SK-N-SH (cell line): ENCODE measurements around the gene RHOT2. TPM values are rescaled to one million over a fixed set of nuclear protein-coding genes. Genes with fewer than 3 reads are reported as not detected.

Source experiments
- CTCF ChIA-PET: fragments of 300-600, 350-600 bp; formaldehyde crosslinking; extraction: SDS; loops from one replicate; lab custom pipeline; 2021; lab: Yijun Ruan, JAX
- POLR2A ChIA-PET: fragments of 350-600 bp; sonication (Branson Sonifier 250); formaldehyde crosslinking; extraction: SDS; loops from one replicate; lab custom pipeline; 2020; ENCODE audit warnings: antibody characterized with exemption, inconsistent platforms; lab: Yijun Ruan, JAX
- DNase-seq: peaks from one replicate; pipeline ENCODE4 v3.0.0; 2012
- H2AFZ ChIP-seq: fragments of 200-600 bp; sonication (generic); 2 replicates; pipeline ENCODE4 v1.8.1; 2016; ENCODE audit warnings: antibody characterized with exemption, mild to moderate bottlenecking, low read depth
- H3F3A ChIP-seq: fragments of 200-600 bp; sonication (generic); replicated peaks from 2 replicates; pipeline ENCODE3; 2016; ENCODE audit warnings: antibody characterized with exemption, mild to moderate bottlenecking; ENCODE audit not compliant: insufficient read depth
- H3K27ac ChIP-seq, 2 experiments: fragments of 200-500 bp in 1 of 2; fragments of 200-600 bp in 1 of 2; sonication (Bioruptor generic) in 1 of 2; sonication (generic), shearing (Covaris generic) in 1 of 2; 2 replicates each; pipeline versions ENCODE4 v1.5.1 to v1.6.1; 2014 to 2016; ENCODE audit warnings: low read depth in 2 of 2, inconsistent platforms in 1 of 2, low read length in 1 of 2, mild to moderate bottlenecking in 1 of 2, mixed read lengths in 1 of 2
- H3K27me3 ChIP-seq: fragments of 200-600 bp; sonication (generic), shearing (Covaris generic); 2 replicates; pipeline ENCODE4 v1.6.1; 2016; ENCODE audit warnings: mixed run types; ENCODE audit not compliant: insufficient read depth
- H3K36me3 ChIP-seq, 2 experiments: fragments of 200-500 bp in 1 of 2; fragments of 200-600 bp in 1 of 2; sonication (Bioruptor generic) in 1 of 2; sonication (generic) in 1 of 2; replicated peaks in 1 of 2; 2 replicates each; pipeline versions ENCODE3 to v1.5.1; 2014 to 2016; ENCODE audit warnings: low read length in 1 of 2, mild to moderate bottlenecking in 1 of 2; ENCODE audit not compliant: insufficient read depth in 2 of 2, control insufficient read depth in 1 of 2
- H3K4me1 ChIP-seq, 2 experiments: fragments of 200-500 bp in 1 of 2; fragments of 200-600 bp in 1 of 2; sonication (Bioruptor generic) in 1 of 2; sonication (generic), shearing (Covaris generic) in 1 of 2; 2 replicates each; pipeline versions ENCODE4 v1.5.1 to v1.6.1; 2014 to 2016; ENCODE audit warnings: low read depth in 1 of 2, low read length in 1 of 2, mixed run types in 1 of 2; ENCODE audit not compliant: insufficient read depth in 2 of 2, control insufficient read depth in 1 of 2
- H3K4me2 ChIP-seq: fragments of 200-600 bp; sonication (generic), shearing (Covaris generic); 2 replicates; pipeline ENCODE4 v1.6.1; 2017; ENCODE audit warnings: mixed run types
- H3K4me3 ChIP-seq, 2 experiments: fragments of 200-500 bp in 1 of 2; fragments of 200-600 bp in 1 of 2; sonication (Bioruptor generic) in 1 of 2; sonication (generic), shearing (Covaris generic) in 1 of 2; 2 replicates each; pipeline versions ENCODE4 v1.5.1 to v1.8.1; 2014 to 2016; ENCODE audit warnings: low read depth in 2 of 2, inconsistent platforms in 1 of 2, low read length in 1 of 2, mild to moderate bottlenecking in 1 of 2, mixed read lengths in 1 of 2, moderate library complexity in 1 of 2
- H3K79me2 ChIP-seq: fragments of 200-600 bp; sonication (generic); 2 replicates; pipeline ENCODE4 v1.8.1; 2017; ENCODE audit warnings: mild to moderate bottlenecking; ENCODE audit not compliant: insufficient read depth
- H3K9ac ChIP-seq: fragments of 200-600 bp; sonication (generic); 2 replicates; pipeline ENCODE4 v1.6.1; 2017; ENCODE audit warnings: mixed run types
- H3K9me2 ChIP-seq: fragments of 200-600 bp; sonication (generic); 2 replicates; pipeline ENCODE4 v1.6.1; 2017; ENCODE audit warnings: mixed run types
- H3K9me3 ChIP-seq: fragments of 200-600 bp; sonication (generic); 2 replicates; pipeline ENCODE4 v1.6.1; 2017; ENCODE audit warnings: mixed run types, mild to moderate bottlenecking, moderate library complexity
- H4K20me1 ChIP-seq: fragments of 200-600 bp; sonication (generic); 2 replicates; pipeline ENCODE4 v1.6.1; 2017; ENCODE audit warnings: mild to moderate bottlenecking, mixed run types; ENCODE audit not compliant: insufficient read depth
- CHD2 ChIP-seq: fragments of 150-350 bp; IDR thresholded peaks from 2 replicates; pipeline ENCODE4 v1.6.1; 2018; ENCODE audit warnings: low read length; ENCODE audit not compliant: partially characterized antibody
- EP300 ChIP-seq, 2 experiments: IDR thresholded peaks; 2 replicates each; pipeline versions ENCODE4 v1.4.0 to v1.6.1; 2012; ENCODE audit warnings: borderline replicate concordance in 1 of 2, low read depth in 1 of 2, low read length in 1 of 2
- EZH2phosphoT487 ChIP-seq: fragments of 200-600 bp; sonication (generic); IDR thresholded peaks from 2 replicates; pipeline ENCODE4 v1.6.1; 2017; ENCODE audit warnings: low read depth, mixed run types, mild to moderate bottlenecking, antibody characterized with exemption, moderate library complexity, borderline replicate concordance
- FOSL2 ChIP-seq: IDR thresholded peaks from 2 replicates; pipeline ENCODE4 v1.4.0; 2012; ENCODE audit warnings: low read depth, mild to moderate bottlenecking, moderate library complexity, borderline replicate concordance
- FOXM1 ChIP-seq: IDR thresholded peaks from 2 replicates; pipeline ENCODE4 v1.4.0; 2012; ENCODE audit warnings: low read depth, mild to moderate bottlenecking
- GATA2 ChIP-seq: sonication (generic); formaldehyde crosslinking; IDR thresholded peaks from 2 replicates; pipeline ENCODE4 v1.5.0; 2020; ENCODE audit warnings: mild to moderate bottlenecking, missing genetic modification reagents
- JUND ChIP-seq: IDR thresholded peaks from 2 replicates; pipeline ENCODE4 v1.4.0; 2012
- MAX ChIP-seq: IDR thresholded peaks from 2 replicates; pipeline ENCODE4 v1.4.0; 2012; ENCODE audit warnings: low read depth
- MXI1 ChIP-seq: IDR thresholded peaks from 2 replicates; pipeline ENCODE4 v1.6.1; 2012; ENCODE audit warnings: mild to moderate bottlenecking, low read depth, low read length, improper control_type of control experiment
- POLR2AphosphoS5 ChIP-seq: IDR thresholded peaks from 2 replicates; pipeline ENCODE4 v1.6.1; 2012; ENCODE audit warnings: low read depth, low read length
- RCOR1 ChIP-seq: fragments of 150-350 bp; IDR thresholded peaks from 2 replicates; pipeline ENCODE4 v1.6.1; 2017; ENCODE audit warnings: antibody characterized with exemption, low read length
- USF1 ChIP-seq: IDR thresholded peaks from 2 replicates; pipeline ENCODE4 v1.4.0; 2012; ENCODE audit warnings: low read depth, borderline replicate concordance
- ZBTB33 ChIP-seq: IDR thresholded peaks from 2 replicates; pipeline ENCODE4 v1.4.0; 2012; ENCODE audit warnings: low read depth, borderline replicate concordance
- WGBS: methylation state at CpG from one replicate; pipeline ENCODE4 v1.1.6; 2017; ENCODE audit warnings: low lambda C conversion rate; 5-methylcytosine and 5-hydroxymethylcytosine counted together
- polyA plus RNA-seq, 3 experiments: library from polyadenylated mRNA; depleted of rRNA; stranded (reverse); fragments of >200 nt; gene quantifications; 2 replicates each; pipeline ENCODE4 v1.2.3, GENCODE V29; 2012

Gene RHOT2
- polyA plus RNA-seq, 1 of the 3 experiments (the other 2 are of a cell fraction), result 229 TPM

GRCh38 chr16:709566-710499 lies 41.9 kb downstream of the RHOT2 start:
- POLR2A ChIA-PET, result interaction anchor here (0.6 to 2.8 kb wide), 5 partner anchors 11 to 78 kb away, joined by 4 to 19 read pairs (median 4); partner anchors contain the start of genes ANTKMT, CHTF18 and RPUSD1
- Histone ChIP-seq H3K4me1 (peaks cover 23 to 38% of the 10 kb centered on the region in 2 experiments; a peak in 2 of 4 replicates), H3K4me2 (peak overlapping the region; percentile 95), H3K9ac (peak overlapping the region; percentile 60), H3K4me3 (peak overlapping the region; percentile 29 to 61; a peak in 3 of 4 replicates), H3F3A (peaks cover 30% of the 10 kb centered on the region), H3K79me2 (peaks cover 3% of the 10 kb centered on the region; the same call in 1 of the 2 replicates)
- peak; percentile 91 for DNase-seq
- TF ChIP-seq FOXM1, result peak; percentile 90
- TF ChIP-seq GATA2 (CRISPR knock-in tag), result peak; percentile 53; the same call in 1 of the 2 replicates
- 0 out of 2 replicates have a peak, but pooled peaks have one; percentile 16 for TF ChIP-seq RCOR1
- TF ChIP-seq ZBTB33, result no peak
- peak; percentile 8 for TF ChIP-seq CHD2
- TF ChIP-seq POLR2AphosphoS5, result no peak
- TF ChIP-seq MXI1, result peak; percentile 100
- peak; percentile 48; the same call in 1 of the 2 replicates for TF ChIP-seq FOSL2
- TF ChIP-seq, all 33 proteins: peak for 6
- CTCF ChIA-PET, result interaction anchor here (0.9 to 22.4 kb wide), 11 partner anchors 8 to 393 kb away, joined by 3 to 358 read pairs (median 5); partner anchors contain the start of genes ANTKMT, CCDC78, CHTF18 and CIAO3
- H3K9me3 ChIP-seq, result no peaks in the 10 kb centered on the region
- no peaks in the 10 kb centered on the region for H3K9me2 ChIP-seq
- WGBS, result 26% methylated on average over 24 of the region's 30 CpGs
- no peak overlapping the region for H2AFZ ChIP-seq
- no peaks in the 10 kb centered on the region for H3K36me3 ChIP-seq
- H3K27ac ChIP-seq, result peak overlapping the region; percentile 82 to 84
- H4K20me1 ChIP-seq, result no peaks in the 10 kb centered on the region; the same call in 1 of the 2 replicates
- H3K27me3 ChIP-seq, result no peaks in the 10 kb centered on the region

GRCh38 chr16:710500-711075 lies 42.7 kb downstream of the RHOT2 start:
- peaks cover 30% of the 10 kb centered on the region for H3F3A ChIP-seq
- DNase-seq, result no peak
- CTCF ChIA-PET, result interaction anchor here (0.9 to 22.4 kb wide), 12 partner anchors 9 to 393 kb away, joined by 3 to 358 read pairs (median 5); partner anchors contain the start of genes ANTKMT, CCDC78, CHTF18 and CIAO3
- H3K79me2 ChIP-seq, result no peaks in the 10 kb centered on the region
- H3K4me2 ChIP-seq, result peak overlapping the region; percentile 95; the same call in 1 of the 2 replicates
- H3K36me3 ChIP-seq, result no peaks in the 10 kb centered on the region
- H3K9me2 ChIP-seq, result no peaks in the 10 kb centered on the region
- H2AFZ ChIP-seq, result no peak overlapping the region
- 73% methylated on average over 12 of the region's 21 CpGs for WGBS
- H3K4me1 ChIP-seq, result peaks cover 23 to 38% of the 10 kb centered on the region in 2 experiments; a peak in 2 of 4 replicates
- H3K9me3 ChIP-seq, result no peaks in the 10 kb centered on the region
- POLR2A ChIA-PET, result interaction anchor here (0.6 to 2.8 kb wide), 4 partner anchors 10 to 35 kb away, joined by 4 to 19 read pairs (median 4); partner anchors contain the start of gene ANTKMT
- no peak overlapping the region for H3K4me3 ChIP-seq
- no peaks in the 10 kb centered on the region for H3K27me3 ChIP-seq
- H4K20me1 ChIP-seq, result no peaks in the 10 kb centered on the region
- H3K27ac ChIP-seq, result peak overlapping the region; percentile 82 to 84; a peak in 3 of 4 replicates
- peak overlapping the region; percentile 60; the same call in 1 of the 2 replicates for H3K9ac ChIP-seq
- no peak for TF ChIP-seq USF1
- TF ChIP-seq JUND, result no peak
- no peak for TF ChIP-seq GATA2 (CRISPR knock-in tag)
- TF ChIP-seq MAX, result no peak
- TF ChIP-seq EZH2phosphoT487, result no peak
- TF ChIP-seq EP300 (IDR thresholded peaks at IDR 0.05; ENCODE audit: borderline replicate concordance in 1 of 2, low read depth in 1 of 2, low read length in 1 of 2), result no peak
